ENCODE measurements around the gene TTBK1.

Gene TTBK1

DNA sequence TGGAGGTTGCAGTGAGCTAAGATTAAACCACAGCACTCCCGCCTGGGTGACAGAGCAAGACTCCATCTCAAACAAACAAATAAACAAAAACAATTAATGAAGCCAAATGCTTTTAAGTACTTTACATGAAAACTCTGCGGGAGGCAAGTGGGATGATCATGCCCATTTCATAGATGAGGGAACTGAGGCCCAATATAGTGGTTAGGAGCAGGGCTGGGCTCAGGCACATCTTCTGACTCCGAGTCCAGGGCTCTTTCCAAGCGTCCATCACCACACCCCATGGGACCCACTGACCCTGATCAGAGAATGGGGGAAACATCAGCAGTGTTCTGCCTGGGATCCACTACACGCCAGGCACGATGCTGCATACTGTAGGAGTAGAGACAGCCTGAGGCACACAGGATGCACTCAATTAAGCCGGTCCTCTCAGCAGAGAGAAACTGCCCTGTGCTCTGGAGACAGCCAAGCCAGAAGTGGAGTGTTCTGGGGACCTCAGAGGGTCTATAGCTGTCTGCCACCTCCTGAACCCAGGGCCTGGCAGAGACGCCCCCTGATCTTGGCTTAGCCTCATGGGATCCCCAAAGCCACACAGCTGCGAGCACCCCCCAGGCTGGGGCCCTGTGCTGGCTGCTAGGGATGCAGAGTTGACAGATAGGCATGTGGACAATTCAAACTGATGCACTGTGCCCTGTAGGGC is 13.5 kb downstream of the TTBK1 start:
- no peak for DNase-seq

GRCh38 chr6:43257367-43258145 is 14.3 kb downstream of the TTBK1 start:
- DNase-seq: no peak

DNA sequence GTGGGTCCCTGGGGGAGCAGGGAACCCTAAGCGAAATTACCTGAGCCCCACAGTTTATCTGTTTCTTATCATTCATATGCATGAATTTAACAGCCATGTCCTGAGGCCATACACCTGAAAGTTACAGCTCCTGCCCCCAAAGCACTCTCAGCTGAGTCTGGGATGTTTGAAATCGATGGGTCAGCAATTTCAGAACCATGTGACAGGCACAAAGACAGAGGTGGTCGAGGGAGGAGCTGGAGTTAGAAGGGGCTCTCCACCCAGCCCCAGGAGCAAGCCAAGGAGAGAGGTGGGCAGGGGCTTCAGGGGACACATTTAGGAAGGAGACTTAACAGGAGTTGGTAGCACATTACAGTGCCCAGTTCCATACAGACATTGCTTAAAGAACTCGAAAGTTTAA is 14.9 kb downstream of the TTBK1 start:
- DNase-seq: no peak

GRCh38 chr6:43258807-43259686 is 15.8 kb downstream of the TTBK1 start:
- DNase-seq: no peak

GRCh38 chr6:43260791-43261190 is 17.5 kb downstream of the TTBK1 start:
- no peak for DNase-seq

DNA sequence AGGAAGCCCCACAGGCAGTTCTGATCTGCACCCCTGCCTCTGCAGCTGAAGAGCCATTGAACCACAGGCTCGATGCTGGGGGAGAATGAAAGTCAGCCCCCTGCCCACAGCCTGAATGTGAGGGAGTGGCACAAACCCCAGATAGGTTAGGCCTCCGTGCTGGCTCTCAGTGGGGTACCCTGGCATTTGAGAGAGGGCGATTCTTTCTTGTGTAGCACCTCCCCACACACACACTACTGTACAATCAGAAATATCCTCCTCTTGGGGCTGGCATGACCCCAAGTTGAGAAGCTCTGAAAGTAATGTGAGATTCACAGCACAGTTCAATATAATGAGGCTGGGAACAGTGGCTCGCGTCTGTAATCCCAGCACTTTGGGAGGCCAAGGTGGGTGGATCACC is 17.9 kb downstream of the TTBK1 start:
- DNase-seq: no peak

DNA sequence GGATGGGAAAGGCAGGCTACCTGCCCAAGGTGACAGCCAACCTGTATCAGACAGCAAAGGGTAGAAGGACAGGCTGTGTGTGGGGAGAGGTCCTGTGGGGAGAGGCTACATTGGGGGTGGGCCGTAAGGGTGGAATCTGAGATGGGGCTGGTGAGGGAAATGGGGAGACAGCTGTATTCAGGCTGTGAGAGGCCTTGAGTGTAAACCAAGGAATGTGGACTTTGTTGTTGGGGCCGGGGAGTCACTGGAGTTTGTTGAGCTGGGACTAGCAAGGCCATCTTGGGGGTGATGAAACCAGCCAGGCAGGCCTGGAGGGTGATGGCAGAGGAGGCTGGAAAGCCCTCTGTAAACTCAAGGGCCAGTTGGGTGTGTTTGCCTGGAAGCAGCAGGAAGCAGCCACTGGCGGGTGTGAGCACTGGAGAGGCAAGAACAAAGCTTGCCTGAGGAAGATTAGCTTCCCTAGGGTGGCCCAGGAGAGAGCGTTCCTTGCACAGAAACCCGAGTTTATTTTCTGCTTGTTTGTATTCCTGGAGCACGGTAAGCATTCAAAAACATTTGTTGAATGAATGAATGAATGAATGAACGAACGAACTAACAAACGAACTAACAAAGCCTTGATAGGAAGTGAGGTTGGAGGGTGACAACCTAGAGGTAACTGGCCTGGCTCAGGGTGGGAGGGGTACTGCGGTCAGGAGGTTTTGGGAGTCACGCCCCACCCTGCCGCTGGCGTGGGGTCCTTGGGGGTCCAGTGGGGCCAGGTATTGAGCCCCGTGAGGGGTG is 18.9 kb downstream of the TTBK1 start:
- no peak for DNase-seq

DNA sequence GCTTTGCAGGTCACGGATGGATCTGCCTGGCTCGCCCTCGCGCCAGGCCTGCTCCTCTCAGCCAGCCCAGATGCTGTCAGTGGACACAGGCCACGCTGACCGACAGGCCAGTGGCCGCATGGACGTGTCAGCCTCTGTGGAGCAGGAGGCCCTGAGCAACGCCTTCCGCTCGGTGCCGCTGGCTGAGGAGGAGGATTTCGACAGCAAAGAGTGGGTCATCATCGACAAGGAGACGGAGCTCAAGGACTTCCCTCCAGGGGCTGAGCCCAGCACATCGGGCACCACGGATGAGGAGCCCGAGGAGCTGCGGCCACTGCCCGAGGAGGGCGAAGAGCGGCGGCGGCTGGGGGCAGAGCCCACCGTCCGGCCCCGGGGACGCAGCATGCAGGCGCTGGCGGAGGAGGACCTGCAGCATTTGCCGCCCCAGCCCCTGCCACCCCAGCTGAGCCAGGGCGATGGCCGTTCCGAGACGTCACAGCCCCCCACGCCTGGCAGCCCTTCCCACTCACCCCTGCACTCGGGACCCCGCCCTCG is 19.6 kb downstream of the TTBK1 start:
- no peak for DNase-seq

DNA sequence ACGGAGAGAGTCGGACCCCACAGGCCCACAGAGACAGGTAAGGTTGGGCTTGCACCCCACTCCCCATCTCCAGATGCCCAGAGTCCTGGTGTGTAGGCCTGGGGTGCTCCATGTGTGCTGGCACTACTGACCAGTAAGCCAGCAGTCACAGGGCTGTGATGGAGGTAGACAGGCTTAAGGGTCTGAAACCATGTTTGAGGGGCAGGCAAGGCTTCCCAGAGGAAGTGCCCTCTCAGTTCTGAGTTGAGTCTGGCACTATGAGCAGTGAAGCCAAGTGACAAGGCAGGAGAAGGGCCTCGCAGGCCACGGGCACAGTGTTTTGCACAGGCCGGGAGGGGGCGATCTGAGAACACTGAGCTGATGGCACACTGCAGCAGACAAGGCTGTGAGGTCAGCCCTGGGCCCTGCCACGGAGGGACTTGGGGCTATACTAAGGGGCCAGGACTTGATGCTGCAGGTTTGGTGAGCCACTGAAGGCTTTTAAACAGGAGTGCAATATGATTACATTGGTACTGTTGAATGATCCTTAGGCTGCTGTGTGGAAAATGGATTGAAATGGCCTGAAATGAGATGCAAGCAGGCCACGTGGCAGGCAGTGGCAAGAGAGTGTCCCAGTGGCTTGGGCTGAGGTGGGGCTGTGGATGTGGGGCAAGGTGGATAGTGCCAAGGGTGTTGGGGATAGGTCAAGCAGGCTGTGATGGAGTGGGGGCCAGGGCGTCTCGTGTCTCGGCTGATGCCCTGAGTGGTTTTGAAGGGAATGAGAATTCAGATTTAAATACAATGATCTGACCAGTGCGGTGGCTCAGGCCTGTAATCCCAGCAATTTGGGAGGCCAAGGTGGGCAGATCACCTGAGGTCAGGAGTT is 20.3 kb downstream of the TTBK1 start:
- DNase-seq: peak; percentile 39

GRCh38 chr6:43264599-43265145 is 21.4 kb downstream of the TTBK1 start:
- no peak for DNase-seq

DNA sequence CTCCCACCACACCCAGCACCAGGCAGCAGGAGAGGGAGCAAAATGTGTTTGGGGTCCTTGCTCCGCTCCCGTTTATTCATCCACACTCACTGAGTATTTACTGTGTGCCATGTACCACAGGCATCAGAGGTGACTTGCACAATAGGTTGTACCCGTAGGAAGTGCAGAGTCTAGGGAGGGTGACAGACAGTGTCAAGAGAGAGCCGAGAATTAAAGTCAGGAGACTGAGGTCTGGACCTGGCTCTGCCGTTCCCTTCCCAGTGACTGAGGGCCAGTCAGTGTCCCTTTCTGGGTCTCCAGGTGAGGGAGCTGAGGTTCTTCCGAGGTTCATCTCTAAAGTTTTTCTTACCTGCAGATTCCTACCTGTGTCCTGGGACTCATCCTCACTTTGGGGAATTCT is 22.3 kb downstream of the TTBK1 start:
- no peak for DNase-seq

- DNase-seq: no peak
These were observed 24.5 kb downstream of the TTBK1 start for GRCh38 chr6:43267619-43268354.

DNA sequence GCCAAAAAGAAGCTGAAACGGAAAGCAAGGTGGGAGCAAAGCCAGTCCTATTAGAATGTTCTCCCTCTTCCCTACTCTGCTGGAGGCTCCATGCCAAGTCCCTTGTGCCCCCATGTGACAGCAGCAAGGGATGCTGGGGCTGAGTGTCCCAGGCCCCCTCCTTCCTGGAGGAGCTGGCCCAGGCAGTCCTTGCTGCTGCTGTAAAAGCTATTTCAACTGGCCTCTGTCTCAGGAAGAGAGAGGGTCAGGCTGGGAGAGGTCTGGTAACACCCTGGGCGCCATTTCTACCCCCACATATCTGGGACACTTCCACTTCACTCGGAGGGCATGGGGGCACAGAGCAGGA is 25.0 kb downstream of the TTBK1 start:
- DNase-seq: peak; percentile 84

GRCh38 chr6:43268782-43269272 is 25.5 kb downstream of the TTBK1 start:
- DNase-seq: no peak

DNA sequence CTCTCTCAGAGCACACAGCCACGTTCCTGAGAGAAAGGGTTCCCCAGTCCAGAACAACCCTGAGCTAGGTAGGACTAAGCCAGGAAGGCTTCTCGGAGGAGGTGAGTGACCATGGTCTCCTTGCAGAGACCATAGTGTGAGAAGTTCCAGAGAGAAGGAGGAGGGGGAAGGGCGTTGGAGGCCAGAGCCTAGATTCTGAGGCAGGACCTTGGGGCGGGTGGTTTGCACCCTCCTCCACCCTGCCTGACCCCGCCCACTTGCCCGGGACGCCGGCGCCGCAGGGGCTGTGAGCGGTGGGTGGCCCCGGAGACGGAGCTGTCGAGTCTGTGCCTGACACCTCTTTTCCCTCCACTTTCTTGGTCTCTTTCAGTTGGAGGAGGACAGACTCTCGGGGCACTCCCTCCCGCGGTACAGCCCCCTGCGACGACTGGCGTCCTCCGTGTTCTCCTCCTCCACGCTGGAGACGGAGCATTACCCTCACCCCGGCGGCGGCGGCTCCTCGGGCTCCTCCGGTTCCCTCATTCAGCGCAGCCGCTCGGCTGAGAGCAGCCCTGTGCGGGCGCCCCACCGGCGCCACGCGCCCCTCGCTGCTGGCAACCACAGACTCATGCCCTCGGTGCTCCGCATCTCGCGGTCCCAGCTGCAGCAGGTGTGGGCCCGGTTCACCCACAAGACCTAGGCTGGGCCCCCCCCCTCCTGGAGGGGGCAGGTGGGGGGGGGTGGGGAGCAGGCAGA is 26.2 kb downstream of the TTBK1 start:
- DNase-seq: no peak

GRCh38 chr6:43271103-43271815 is 28.0 kb downstream of the TTBK1 start:
- no peak for DNase-seq

GRCh38 chr6:43271944-43272343 is 28.7 kb downstream of the TTBK1 start:
- no peak for DNase-seq

DNA sequence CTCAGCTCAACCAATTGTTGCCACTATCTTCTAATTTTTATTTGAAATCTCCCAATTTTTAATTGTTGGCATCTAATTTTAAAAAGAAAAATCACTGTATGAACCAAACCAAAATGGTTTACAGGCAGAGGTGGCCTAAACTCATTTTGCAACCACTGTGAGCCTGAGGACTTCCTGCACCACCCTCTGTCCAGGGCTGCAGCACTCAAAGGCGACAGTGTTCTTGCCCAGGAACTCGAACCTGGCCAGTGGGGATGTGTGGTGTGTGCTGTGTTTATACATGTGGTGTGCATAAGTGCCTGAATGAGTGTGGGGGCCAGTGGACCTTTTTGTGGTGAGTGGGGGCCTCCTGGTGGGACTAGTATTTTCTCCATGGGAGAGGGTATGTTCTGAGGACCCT is 30.4 kb downstream of the TTBK1 start:
- DNase-seq: no peak

Data from midbrain (tissue), 1 donor.